NCI-H345 (cell line): ENCODE measurements around the gene TMEM8B.

ENCODE experiments used
- DNase-seq: peaks from one replicate; lab custom pipeline; 2025; lab: John Stamatoyannopoulos, UW

The TMEM8B gene

DNA sequence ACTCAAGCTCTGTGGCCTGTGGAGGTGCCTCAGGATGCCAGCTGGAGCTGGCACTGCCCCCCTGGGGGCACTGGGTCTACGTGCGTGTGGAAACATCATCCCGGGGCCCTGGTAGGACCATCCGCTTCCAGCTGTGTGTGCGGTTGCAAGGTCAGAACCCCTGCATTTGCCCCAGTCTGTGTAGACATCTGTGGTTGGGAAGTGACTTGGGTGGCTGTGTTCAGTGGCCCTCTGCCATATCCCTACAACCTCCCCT, 12.5 kb downstream of the TMEM8B start:
- DNase-seq: no peak

- DNase-seq: no peak
These were observed 13.2 kb downstream of the TMEM8B start for GRCh38 chr9:35842020-35842745.

- DNase-seq: no peak
These were observed 13.8 kb downstream of the TMEM8B start for GRCh38 chr9:35842795-35843194.

GRCh38 chr9:35844628-35845270, 15.7 kb downstream of the TMEM8B start:
- DNase-seq: no peak

DNA sequence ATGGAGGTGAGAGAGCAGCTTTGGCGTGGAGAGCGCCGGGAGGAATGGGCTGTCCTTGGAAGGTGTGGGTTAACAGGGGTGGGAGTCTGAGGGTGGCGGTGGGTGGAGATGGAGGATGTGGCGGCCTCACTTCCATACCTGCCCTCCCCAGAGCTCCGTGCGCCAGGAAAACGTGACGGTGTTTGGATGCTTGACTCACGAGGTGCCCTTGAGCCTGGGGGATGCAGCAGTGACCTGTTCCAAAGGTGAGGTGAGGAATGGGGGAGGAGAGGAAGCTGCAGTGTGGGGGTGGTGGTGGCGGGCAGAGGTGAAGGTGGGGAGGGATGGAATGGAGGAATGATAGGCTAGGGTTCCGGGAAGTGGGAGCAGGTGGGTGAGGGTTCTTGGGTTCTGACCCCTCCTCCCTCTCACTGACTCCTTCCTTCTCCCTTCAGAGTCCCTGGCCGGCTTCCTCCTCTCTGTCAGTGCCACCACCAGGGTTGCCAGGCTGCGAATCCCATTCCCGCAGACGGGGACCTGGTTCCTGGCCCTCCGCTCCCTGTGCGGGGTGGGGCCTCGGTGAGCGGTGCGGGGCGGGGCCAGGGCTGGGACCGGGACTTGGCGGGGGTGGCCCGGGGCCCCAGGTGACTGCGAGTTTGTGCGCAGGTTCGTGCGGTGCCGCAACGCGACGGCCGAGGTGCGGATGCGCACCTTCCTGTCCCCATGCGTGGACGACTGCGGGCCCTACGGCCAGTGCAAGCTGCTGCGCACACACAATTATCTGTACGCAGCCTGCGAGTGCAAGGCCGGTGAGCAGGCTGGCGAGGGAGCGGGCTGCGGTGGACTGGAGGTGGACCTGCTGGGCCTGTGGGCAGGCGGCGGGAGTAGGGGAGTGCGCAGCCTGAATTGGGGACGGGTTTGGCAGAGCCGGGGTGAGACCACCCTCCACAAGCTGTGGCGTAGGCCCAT, 17.1 kb downstream of the TMEM8B start:
- DNase-seq: no peak

DNA sequence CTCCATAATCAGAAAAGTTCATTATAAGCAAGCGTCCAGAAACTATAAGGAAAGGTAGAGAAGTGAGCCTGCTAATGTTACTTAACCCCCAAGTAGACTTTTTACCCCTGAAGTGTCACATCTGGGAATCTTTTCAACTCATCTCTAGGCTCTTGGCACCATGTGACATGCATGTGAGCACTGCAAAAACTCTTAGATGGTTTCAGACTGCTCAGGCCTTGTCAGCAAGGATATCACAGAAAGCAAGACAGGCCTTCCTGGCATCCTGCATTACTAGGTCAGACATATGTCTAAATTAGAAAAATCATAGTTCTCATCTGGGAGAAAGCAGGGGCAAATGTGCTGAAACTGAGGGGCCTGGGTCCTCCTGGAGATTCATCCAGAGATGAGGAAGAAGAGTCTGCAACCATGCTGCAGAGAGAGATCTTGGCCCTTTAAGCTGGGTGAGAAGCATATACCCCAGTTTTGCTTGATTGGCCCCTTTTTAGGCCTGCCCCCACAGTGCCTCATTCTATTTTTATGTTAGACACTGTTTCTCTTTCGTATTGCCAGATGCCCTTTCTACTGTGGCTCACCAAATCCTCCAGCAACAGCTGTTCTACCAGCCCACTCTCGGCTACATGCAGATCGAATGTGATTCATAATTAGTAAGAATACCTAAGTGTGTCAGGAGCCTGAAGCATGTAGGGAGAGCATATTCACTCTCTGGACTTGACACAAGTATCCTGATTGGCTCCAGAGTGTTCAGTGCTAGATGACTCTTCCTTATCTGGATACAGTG, 19.0 kb downstream of the TMEM8B start:
- DNase-seq: no peak

DNA sequence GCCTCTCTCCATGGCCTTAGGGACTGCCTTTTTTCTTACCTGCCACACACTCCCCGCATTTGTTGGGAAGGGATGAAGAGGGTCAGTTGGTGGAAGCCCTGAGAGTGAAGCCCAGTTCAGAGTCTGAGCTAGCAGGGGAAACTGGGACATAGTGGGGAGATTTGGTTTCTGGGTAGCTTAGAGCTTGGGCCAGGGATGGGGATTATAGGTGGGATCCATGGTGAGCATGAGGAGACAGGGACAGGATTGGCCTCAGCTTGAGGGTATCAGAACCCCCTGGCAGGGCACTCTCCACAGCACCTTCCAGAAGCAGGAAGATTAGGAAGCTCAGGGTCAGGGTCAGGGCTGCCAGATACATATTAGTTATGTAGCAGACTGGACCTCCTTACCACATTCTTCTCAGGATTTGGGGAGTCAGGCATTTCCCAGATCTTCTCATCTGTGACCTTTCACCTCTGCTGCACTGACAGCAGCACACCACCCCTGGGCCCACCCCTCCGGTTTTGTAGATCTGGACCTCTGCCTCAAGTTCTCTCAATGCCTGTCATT, 23.3 kb downstream of the TMEM8B start:
- DNase-seq: no peak

DNA sequence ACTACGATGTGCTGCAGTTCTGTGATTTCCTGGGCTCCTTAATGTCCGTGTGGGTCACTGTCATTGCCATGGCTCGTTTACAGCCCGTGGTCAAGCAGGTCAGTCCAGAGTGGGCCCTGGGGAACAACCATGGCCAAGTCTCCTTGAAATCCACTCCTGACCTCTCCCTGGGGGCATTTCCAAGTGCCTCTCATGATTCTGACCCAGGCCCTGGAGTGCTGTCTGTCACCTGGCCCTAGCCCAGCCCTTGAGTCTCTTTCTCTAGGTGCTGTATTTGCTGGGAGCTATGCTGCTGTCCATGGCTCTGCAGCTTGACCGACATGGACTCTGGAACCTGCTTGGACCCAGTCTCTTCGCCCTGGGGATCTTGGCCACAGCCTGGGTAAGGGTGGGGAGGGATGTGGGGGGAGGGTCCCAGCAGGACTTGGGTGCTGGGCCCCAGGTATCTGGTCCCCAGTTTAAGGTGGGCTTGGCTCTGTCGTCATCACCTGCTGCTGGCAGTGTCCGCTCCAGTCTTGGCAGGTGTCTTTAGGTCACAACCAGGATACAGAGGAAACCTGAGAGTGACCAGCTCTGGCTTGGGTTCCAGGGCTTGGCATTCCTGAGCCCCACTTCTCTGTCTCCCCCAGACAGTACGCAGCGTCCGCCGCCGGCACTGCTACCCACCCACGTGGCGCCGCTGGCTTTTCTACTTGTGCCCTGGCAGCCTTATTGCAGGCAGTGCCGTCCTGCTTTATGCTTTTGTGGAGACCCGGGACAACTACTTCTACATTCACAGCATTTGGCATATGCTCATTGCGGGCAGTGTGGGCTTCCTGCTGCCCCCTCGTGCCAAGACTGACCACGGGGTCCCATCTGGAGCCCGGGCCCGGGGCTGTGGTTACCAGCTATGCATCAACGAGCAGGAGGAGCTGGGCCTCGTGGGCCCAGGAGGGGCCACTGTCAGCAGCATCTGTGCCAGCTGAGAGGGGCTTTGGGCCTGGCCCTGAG, 24.1 kb downstream of the TMEM8B start:
- DNase-seq: no peak

DNA sequence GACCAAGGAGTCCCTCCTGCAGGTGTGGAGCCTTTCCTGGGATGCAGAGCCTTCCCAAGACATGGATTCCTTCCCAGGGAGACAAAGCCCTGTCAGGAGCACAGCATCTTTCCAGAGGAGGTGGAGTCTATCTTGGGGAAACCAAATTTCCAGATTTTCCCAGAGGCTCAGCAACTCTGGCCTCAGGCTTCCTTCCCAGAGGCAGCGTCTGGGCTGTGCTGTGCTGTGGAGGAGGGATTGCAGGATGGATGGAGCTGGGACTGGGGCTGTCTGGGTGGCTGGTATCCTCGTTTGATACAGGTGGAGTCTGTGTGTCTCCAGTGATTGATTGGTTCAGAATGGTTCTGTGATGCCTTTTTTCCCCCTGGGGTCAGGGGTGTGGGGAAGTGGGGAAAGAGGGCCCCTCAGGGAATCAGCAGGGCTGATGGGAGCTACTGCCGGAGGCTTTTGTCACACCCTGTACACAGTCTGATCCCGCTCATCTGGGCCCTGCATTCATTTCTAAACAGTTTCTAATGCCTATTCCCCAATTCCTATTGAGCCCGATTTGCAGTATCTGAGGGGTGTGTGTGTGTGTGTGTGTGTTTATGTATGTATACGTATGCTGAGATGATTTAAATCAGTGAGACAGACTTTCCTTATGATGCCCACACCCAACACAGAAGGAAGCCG, 25.2 kb downstream of the TMEM8B start:
- DNase-seq: no peak

- DNase-seq: no peak
These were observed 27.2 kb downstream of the TMEM8B start for GRCh38 chr9:35856206-35856605.

DNA sequence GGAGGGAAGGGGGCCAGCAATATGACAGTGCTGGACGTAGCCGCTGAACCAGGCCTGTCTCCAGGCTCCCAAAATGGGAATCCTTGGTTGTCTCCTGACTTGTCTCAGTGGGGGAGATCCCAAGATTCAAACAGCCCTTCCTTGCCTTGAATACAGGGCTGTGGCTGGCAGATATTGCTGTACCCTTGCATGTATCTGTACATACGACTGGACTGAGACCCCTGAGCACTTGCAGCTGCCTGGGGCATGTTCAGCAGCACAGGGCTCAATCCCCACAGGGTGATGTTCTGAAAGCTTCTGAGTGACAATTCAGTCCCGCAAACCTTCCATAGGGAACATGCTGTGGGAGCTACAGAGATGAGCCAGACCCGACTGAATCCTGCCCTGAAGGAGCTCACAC, 27.9 kb downstream of the TMEM8B start:
- DNase-seq: no peak

GRCh38 chr9:35858458-35858857, 29.4 kb downstream of the TMEM8B start:
- no peak for DNase-seq

- DNase-seq: no peak
These were observed 30.4 kb downstream of the TMEM8B start for GRCh38 chr9:35859310-35859989.

- DNase-seq: no peak
These were observed 30.9 kb downstream of the TMEM8B start for GRCh38 chr9:35859990-35860339.

- no peak for DNase-seq
These were observed 32.3 kb downstream of the TMEM8B start for GRCh38 chr9:35861161-35861897.

DNA sequence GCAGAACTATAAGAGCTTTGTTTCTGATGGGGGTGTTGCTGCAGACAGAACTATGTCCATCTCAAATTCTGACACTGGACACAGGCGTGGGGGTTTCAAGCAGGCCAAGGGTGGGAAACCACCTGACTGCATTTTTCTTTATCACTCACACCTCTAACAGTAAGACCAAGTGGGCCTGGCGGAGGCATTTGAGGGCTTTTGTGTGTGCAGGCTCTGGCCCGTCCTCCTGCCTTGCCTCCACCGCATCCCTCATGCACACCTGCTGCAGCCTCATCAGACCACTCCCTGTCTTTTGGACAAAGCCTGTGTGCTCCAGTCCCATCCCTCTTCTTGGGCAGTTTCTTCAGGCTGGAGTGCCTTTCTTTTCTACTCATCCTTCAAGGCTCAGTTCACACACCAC, 33.3 kb downstream of the TMEM8B start:
- DNase-seq: no peak

GRCh38 chr9:35863583-35863982, 34.6 kb downstream of the TMEM8B start:
- DNase-seq: no peak

DNA sequence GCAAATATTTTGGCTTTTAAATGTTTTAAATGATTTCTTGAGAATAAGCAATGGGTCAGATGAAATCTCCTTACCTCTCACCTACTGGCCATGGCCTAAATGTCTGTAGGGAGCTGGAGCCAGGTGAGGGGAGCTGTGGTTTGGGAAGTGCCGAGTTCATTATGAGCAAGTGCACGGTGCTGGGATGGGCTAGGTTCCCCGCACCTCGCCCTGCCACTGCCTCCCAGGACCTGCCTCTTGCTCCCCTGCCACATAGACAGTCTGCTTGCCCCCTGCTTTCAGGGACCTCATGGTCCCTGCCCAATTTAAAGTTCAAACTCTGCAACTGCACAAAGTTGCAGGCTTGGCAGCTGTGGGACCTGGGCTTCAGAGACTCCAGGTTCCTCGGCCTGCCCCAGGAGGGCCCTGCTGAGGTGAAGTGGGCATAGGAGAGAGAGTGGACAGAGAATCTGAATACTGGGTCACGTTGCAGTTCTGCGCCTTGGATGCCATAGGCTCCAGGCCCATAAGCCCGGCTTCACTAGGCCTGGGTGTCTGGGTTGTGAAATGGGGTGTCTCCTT, 35.7 kb downstream of the TMEM8B start:
- no peak for DNase-seq

DNA sequence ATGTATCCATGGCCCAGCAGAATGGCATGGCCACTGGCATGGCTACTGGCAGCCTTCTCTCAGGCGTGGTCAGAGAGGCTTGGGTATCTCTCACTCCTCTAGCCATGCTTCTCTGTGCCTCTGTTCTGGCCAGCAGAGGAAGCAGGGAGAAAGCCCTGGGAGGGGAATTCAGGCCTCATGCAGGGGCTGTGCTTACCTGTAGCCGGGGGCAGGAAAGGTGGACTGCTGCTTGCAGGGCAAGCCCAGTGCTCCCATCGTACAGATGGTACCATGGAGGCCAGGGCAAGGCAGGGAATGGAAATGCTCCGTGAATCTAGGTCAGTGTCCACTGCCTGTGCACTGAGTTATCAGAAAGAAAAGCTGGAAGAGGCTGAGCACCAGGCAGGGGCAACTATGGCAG, 38.5 kb downstream of the TMEM8B start:
- DNase-seq: no peak
